Osteoblast (primary cell): ENCODE data around the gene ARHGAP18. TPM values are rescaled to one million over a fixed set of nuclear protein-coding genes. Genes with fewer than 3 reads are reported as not detected.

ENCODE experiments used
- DNase-seq: peaks from one replicate; pipeline ENCODE4 v3.0.0; 2011; ENCODE audit warnings: low spot score, mixed read lengths; ENCODE audit not compliant: insufficient read length; ENCODE audit errors: missing footprints
- H2AFZ ChIP-seq: 2 replicates; pipeline ENCODE4 v1.6.0; 2011; ENCODE audit warnings: mild to moderate bottlenecking, low read length
- H3K27ac ChIP-seq: 2 replicates; pipeline ENCODE4 v1.5.1; 2011; ENCODE audit warnings: mild to moderate bottlenecking, low read depth, low read length, moderate library complexity
- H3K27me3 ChIP-seq: 2 replicates; pipeline ENCODE4 v1.6.0; 2012; ENCODE audit warnings: mild to moderate bottlenecking, control low read depth, inconsistent platforms, low read length, moderate library complexity; ENCODE audit not compliant: insufficient read depth
- H3K36me3 ChIP-seq: 2 replicates; pipeline ENCODE4 v1.5.1; 2011; ENCODE audit warnings: mild to moderate bottlenecking, low read length, control low read depth, moderate library complexity; ENCODE audit not compliant: insufficient read depth
- H3K4me1 ChIP-seq: 2 replicates; pipeline ENCODE4 v1.5.1; 2011; ENCODE audit warnings: mild to moderate bottlenecking, low read length, control low read depth, moderate library complexity; ENCODE audit not compliant: insufficient read depth
- H3K4me2 ChIP-seq: 2 replicates; pipeline ENCODE4 v1.6.0; 2011; ENCODE audit warnings: mild to moderate bottlenecking, low read length; ENCODE audit not compliant: insufficient read depth
- H3K4me3 ChIP-seq: fragments of 200-600 bp; sonication (generic); 3 replicates; pipeline ENCODE4 v1.5.1; 2012; ENCODE audit warnings: mild to moderate bottlenecking, low read length, inconsistent platforms; ENCODE audit not compliant: insufficient read depth
- H3K79me2 ChIP-seq: 2 replicates; pipeline ENCODE4 v1.6.0; 2012; ENCODE audit warnings: mild to moderate bottlenecking, low read length, control low read depth, inconsistent platforms; ENCODE audit not compliant: insufficient read depth
- H3K9me3 ChIP-seq: 2 replicates; pipeline ENCODE4 v1.5.1; 2011; ENCODE audit warnings: low read depth, low read length, control low read depth
- H4K20me1 ChIP-seq: 2 replicates; pipeline ENCODE4 v1.6.0; 2012; ENCODE audit warnings: mild to moderate bottlenecking, low read length, control low read depth; ENCODE audit not compliant: insufficient read depth
- CTCF ChIP-seq: IDR thresholded peaks from 2 replicates; pipeline ENCODE4 v1.5.1; 2011; ENCODE audit warnings: mild to moderate bottlenecking, low read depth, low read length, moderate library complexity; ENCODE audit errors: extremely low read depth
- total RNA-seq: library from RNA; depleted of rRNA; stranded (reverse); fragments of >200 nt; gene quantifications from 2 replicates; pipeline ENCODE4 v1.2.3, GENCODE V29; 2012

ARHGAP18 gene
- total RNA-seq, 1 donor = 21.0 TPM

- TF ChIP-seq CTCF = no peak
- Histone ChIP-seq H3K36me3 (peaks cover 45% of the 10 kb centered on the region), H3K27me3 (no peaks in the 10 kb centered on the region)
Measured at GRCh38 chr6:129633529-129633928, 76.4 kb downstream of the ARHGAP18 start.

GRCh38 chr6:129632172-129632613 lies 77.8 kb downstream of the ARHGAP18 start:
- H3K9me3 ChIP-seq = no peaks in the 10 kb centered on the region
- H3K4me2 ChIP-seq = no peak overlapping the region
- no peaks in the 10 kb centered on the region for H4K20me1 ChIP-seq
- peaks cover 41% of the 10 kb centered on the region for H3K36me3 ChIP-seq
- no peak overlapping the region for H2AFZ ChIP-seq
- H3K4me3 ChIP-seq = no peak overlapping the region
- DNase-seq = no peak
- peaks cover 29% of the 10 kb centered on the region for H3K79me2 ChIP-seq
- H3K27me3 ChIP-seq = no peaks in the 10 kb centered on the region
- peaks cover 16% of the 10 kb centered on the region for H3K4me1 ChIP-seq
- H3K27ac ChIP-seq = no peak overlapping the region
- TF ChIP-seq CTCF = no peak

More at GRCh38 chr6:129633529-129633928, 76.4 kb downstream of the ARHGAP18 start:
- Histone ChIP-seq H2AFZ (no peak overlapping the region), H4K20me1 (no peaks in the 10 kb centered on the region), H3K27ac (no peak overlapping the region), H3K4me2 (no peak overlapping the region), H3K4me3 (no peak overlapping the region), H3K79me2 (peaks cover 37% of the 10 kb centered on the region), H3K9me3 (no peaks in the 10 kb centered on the region), H3K4me1 (peaks cover 19% of the 10 kb centered on the region)
- no peak for DNase-seq

GRCh38 chr6:129631070-129631469 lies 78.9 kb downstream of the ARHGAP18 start:
- Histone ChIP-seq H4K20me1 (no peaks in the 10 kb centered on the region), H3K4me3 (no peak overlapping the region), H3K36me3 (peaks cover 39% of the 10 kb centered on the region), H2AFZ (no peak overlapping the region), H3K79me2 (peaks cover 24% of the 10 kb centered on the region), H3K4me1 (peaks cover 14% of the 10 kb centered on the region), H3K9me3 (no peaks in the 10 kb centered on the region), H3K4me2 (no peak overlapping the region), H3K27ac (no peak overlapping the region), H3K27me3 (no peaks in the 10 kb centered on the region)
- TF ChIP-seq CTCF = no peak
- DNase-seq = no peak

DNA sequence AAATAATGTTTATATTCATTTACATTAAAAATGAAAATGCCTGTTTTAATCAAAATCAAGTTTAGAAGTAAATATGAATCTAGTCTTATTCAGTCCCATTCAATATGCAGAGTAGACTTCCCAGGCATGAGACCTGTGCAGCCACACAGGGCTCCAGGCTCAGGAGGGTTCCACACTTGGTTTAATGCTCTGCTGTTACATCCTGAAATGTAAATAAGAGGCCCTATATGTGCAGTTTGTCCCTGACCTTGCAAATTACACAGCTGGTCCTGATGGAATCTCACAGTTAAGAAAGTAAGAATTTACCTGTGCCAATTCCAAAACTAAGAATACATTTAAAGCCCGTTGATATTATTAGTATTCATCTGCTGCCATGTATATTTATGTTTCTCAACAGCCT lies 79.4 kb downstream of the ARHGAP18 start:
- Histone ChIP-seq H3K4me3 (no peak overlapping the region), H3K9me3 (no peaks in the 10 kb centered on the region), H3K4me1 (peaks cover 9% of the 10 kb centered on the region), H4K20me1 (no peaks in the 10 kb centered on the region), H3K36me3 (peaks cover 39% of the 10 kb centered on the region), H3K27me3 (no peaks in the 10 kb centered on the region), H3K4me2 (no peak overlapping the region), H2AFZ (no peak overlapping the region), H3K79me2 (peaks cover 24% of the 10 kb centered on the region), H3K27ac (no peak overlapping the region)
- TF ChIP-seq CTCF = no peak
- no peak for DNase-seq
